ENCODE measurements around the gene FMNL2. TPM values are rescaled to one million over a fixed set of nuclear protein-coding genes. Genes with fewer than 3 reads are reported as not detected.

The FMNL2 gene
- total RNA-seq, 1 experiment from 2014 or later = 28.1 TPM

DNA sequence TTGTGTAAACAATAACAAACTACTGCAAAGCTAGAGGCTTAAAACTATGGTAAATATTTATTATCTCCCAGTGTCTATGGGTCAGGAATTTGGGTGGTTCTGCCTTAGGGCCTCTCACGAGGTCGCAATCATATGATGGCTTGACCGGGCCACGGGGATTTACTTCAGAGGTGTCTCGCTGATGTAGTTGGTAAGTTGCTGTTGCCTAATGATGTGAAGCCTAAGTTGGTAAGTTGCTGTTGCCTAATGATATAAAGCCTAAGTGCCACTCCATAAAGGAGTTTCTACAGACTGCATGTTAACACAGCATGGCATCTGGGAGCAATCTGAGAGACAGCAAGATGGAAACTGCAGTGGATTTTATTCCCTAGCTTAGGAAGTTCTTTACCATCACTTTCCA lies 35.8 kb downstream of the FMNL2 start:
- BruUV-seq (replicated peaks) = no TSS peak
- H3K9me3 ChIP-seq (ENCODE audit: control insufficient read depth in 1 of 2, insufficient read depth in 1 of 2, low read depth in 1 of 2, low read length in 2 of 2) = no peaks in the 10 kb centered on the region
- DNase-seq (ENCODE audit: low read depth, low spot score) = no peak
- H3K4me1 ChIP-seq (ENCODE audit: control insufficient read depth in 1 of 2, insufficient read depth in 2 of 2, low read length in 2 of 2) = no peaks in the 10 kb centered on the region
- TF ChIP-seq, protein P1, sequence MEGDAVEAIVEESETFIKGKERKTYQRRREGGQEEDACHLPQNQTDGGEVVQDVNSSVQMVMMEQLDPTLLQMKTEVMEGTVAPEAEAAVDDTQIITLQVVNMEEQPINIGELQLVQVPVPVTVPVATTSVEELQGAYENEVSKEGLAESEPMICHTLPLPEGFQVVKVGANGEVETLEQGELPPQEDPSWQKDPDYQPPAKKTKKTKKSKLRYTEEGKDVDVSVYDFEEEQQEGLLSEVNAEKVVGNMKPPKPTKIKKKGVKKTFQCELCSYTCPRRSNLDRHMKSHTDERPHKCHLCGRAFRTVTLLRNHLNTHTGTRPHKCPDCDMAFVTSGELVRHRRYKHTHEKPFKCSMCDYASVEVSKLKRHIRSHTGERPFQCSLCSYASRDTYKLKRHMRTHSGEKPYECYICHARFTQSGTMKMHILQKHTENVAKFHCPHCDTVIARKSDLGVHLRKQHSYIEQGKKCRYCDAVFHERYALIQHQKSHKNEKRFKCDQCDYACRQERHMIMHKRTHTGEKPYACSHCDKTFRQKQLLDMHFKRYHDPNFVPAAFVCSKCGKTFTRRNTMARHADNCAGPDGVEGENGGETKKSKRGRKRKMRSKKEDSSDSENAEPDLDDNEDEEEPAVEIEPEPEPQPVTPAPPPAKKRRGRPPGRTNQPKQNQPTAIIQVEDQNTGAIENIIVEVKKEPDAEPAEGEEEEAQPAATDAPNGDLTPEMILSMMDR (IDR thresholded peaks at IDR 0.05 in 2 of 3, conservative IDR thresholded peaks at IDR 0.05 in 1 of 3; ENCODE audit: borderline replicate concordance in 1 of 3, insufficient read depth in 1 of 3, low read depth in 2 of 3, low read length in 2 of 3) = no peak
- TF ChIP-seq, protein P2, sequence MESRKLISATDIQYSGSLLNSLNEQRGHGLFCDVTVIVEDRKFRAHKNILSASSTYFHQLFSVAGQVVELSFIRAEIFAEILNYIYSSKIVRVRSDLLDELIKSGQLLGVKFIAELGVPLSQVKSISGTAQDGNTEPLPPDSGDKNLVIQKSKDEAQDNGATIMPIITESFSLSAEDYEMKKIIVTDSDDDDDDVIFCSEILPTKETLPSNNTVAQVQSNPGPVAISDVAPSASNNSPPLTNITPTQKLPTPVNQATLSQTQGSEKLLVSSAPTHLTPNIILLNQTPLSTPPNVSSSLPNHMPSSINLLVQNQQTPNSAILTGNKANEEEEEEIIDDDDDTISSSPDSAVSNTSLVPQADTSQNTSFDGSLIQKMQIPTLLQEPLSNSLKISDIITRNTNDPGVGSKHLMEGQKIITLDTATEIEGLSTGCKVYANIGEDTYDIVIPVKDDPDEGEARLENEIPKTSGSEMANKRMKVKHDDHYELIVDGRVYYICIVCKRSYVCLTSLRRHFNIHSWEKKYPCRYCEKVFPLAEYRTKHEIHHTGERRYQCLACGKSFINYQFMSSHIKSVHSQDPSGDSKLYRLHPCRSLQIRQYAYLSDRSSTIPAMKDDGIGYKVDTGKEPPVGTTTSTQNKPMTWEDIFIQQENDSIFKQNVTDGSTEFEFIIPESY (IDR thresholded peaks at IDR 0.05; ENCODE audit: extremely low read depth, insufficient replicate concordance, low read length) = no peak
- no peak for TF ChIP-seq EZH2phosphoT487 (IDR thresholded peaks at IDR 0.05; ENCODE audit: borderline replicate concordance)
- TF ChIP-seq EGR1 (IDR thresholded peaks at IDR 0.05; ENCODE audit: low read depth) = no peak
- no peak for TF ChIP-seq ZNF274 (IDR thresholded peaks at IDR 0.05; ENCODE audit: low read depth, low read length)
- no peak for TF ChIP-seq SIN3A (IDR thresholded peaks at IDR 0.05; ENCODE audit: low read depth)
- TF ChIP-seq CBX3 (IDR thresholded peaks at IDR 0.05; ENCODE audit: low read depth) = no peak
- TF ChIP-seq ZFX (IDR thresholded peaks at IDR 0.05) = no peak
- TF ChIP-seq EZH2 (IDR thresholded peaks at IDR 0.05) = no peak
- TF ChIP-seq ELF1 (IDR thresholded peaks at IDR 0.05; ENCODE audit: borderline replicate concordance, low read depth) = no peak
- no peak for TF ChIP-seq JUND (IDR thresholded peaks at IDR 0.05)
- TF ChIP-seq RAD21 (IDR thresholded peaks at IDR 0.05; ENCODE audit: low read depth) = no peak
- no peak for TF ChIP-seq POLR2AphosphoS5 (IDR thresholded peaks at IDR 0.05; ENCODE audit: low read depth, low read length)
- no peak for TF ChIP-seq CEBPB (IDR thresholded peaks at IDR 0.05; ENCODE audit: low read depth)
- TF ChIP-seq, protein P3, sequence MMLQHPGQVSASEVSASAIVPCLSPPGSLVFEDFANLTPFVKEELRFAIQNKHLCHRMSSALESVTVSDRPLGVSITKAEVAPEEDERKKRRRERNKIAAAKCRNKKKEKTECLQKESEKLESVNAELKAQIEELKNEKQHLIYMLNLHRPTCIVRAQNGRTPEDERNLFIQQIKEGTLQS (IDR thresholded peaks at IDR 0.05) = no peak
- TF ChIP-seq SRF (IDR thresholded peaks at IDR 0.05; ENCODE audit: low read depth) = no peak
- H3K27me3 ChIP-seq (ENCODE audit: insufficient read depth, low read length) = no peaks in the 10 kb centered on the region
- POLR2A ChIA-PET = no interaction called here
- RAD21 ChIA-PET (ENCODE audit: low non-redundant PET in 1 of 2, low total read pairs in 2 of 2, uncharacterized antibody in 2 of 2, unreplicated experiment in 2 of 2) = no interaction called here
- H3K4me3 ChIP-seq (replicated peaks in 1 of 2; ENCODE audit: low read depth in 1 of 2, low read length in 2 of 2) = no peak overlapping the region
- H4K20me1 ChIP-seq (ENCODE audit: insufficient read depth) = no peaks in the 10 kb centered on the region
- intact Hi-C loops (cut with micrococcal nuclease) = no loop called here
- CTCF ChIA-PET = no interaction called here
- no peak overlapping the region for H2AFZ ChIP-seq (ENCODE audit: low read depth, low read length, poor library complexity, severe bottlenecking)
- no peak overlapping the region for H3K27ac ChIP-seq (ENCODE audit: low read depth, low read length)
- no peaks in the 10 kb centered on the region for H3K36me3 ChIP-seq (ENCODE audit: control insufficient read depth in 1 of 2, insufficient read depth in 2 of 2, low read length in 2 of 2)
- no peak for ATAC-seq
- H3K9me2 ChIP-seq (ENCODE audit: insufficient read depth) = no peaks in the 10 kb centered on the region
- H3K9ac ChIP-seq (ENCODE audit: low read length) = no peak overlapping the region
- no peak overlapping the region for H3K4me2 ChIP-seq (ENCODE audit: low read length)
- H3K79me2 ChIP-seq (ENCODE audit: insufficient read depth, low read length) = peaks cover 63% of the 10 kb centered on the region

All from HCT116 (cell line).